Measurements from ENCODE around the gene LIMCH1. TPM values are rescaled to one million over a fixed set of nuclear protein-coding genes. Genes with fewer than 3 reads are reported as not detected.
"Not testable (repeated sequence)": the region's sequence is repeated elsewhere in the genome, so short reads cannot be mapped to it uniquely, and the experiment has no call there.

LIMCH1 gene
- total RNA-seq, 1 donor from 2014 or later = 113 TPM

- DNase-seq (ENCODE audit: low spot score) = no peak
Observed at GRCh38 chr4:41638866-41639265, 100.9 kb downstream of the LIMCH1 start.

GRCh38 chr4:41639291-41639690, 101.3 kb downstream of the LIMCH1 start:
- DNase-seq (ENCODE audit: low spot score) = no peak

- no peak for DNase-seq (ENCODE audit: low spot score)
Observed at GRCh38 chr4:41640906-41641305, 102.9 kb downstream of the LIMCH1 start.

GRCh38 chr4:41642746-41643145, 104.8 kb downstream of the LIMCH1 start:
- DNase-seq (ENCODE audit: low spot score) = not testable (repeated sequence)

GRCh38 chr4:41643331-41643730, 105.4 kb downstream of the LIMCH1 start:
- no peak for DNase-seq (ENCODE audit: low spot score)

DNA sequence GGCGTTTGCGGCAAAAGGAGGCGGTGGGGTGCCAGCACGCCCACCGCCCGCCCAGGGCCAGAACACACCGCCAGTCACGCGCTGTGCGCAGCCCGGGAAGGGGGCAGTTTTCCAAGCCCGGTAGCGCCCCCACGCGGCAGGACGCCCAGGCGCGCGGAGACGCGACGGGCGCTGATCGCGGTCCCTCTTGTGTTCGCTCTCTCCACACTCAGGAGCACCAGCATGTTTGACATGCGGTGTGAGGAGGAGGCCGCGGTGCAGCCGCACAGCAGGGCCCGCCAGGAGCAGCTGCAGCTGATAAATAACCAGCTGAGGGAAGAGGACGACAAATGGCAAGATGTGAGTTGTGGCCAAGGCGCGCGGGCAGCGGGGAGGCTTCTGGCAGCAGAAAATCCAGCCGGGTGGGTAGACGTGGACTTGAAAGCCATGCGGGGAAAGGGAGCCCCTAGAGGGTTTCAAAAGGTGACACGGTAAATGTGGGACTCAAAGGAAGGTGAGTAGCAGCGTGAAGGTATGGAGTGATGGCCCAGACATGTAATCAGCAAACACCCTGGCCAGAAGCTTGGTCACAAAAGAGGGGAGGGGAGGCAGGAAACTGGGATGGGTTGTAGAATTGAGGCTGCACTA, 106.4 kb downstream of the LIMCH1 start:
- no peak for DNase-seq (ENCODE audit: low spot score)

GRCh38 chr4:41644915-41645295, 106.9 kb downstream of the LIMCH1 start:
- no peak for DNase-seq (ENCODE audit: low spot score)

GRCh38 chr4:41645728-41646390, 107.9 kb downstream of the LIMCH1 start:
- DNase-seq (ENCODE audit: low spot score) = no peak

GRCh38 chr4:41646862-41647261, 108.9 kb downstream of the LIMCH1 start:
- no peak for DNase-seq (ENCODE audit: low spot score)

- DNase-seq (ENCODE audit: low spot score) = no peak
Observed at GRCh38 chr4:41647383-41647782, 109.4 kb downstream of the LIMCH1 start.

- DNase-seq (ENCODE audit: low spot score) = not testable (repeated sequence)
Observed at GRCh38 chr4:41651150-41651549, 113.2 kb downstream of the LIMCH1 start.

GRCh38 chr4:41652971-41653370, 115.0 kb downstream of the LIMCH1 start:
- no peak for DNase-seq (ENCODE audit: low spot score)

- no peak for DNase-seq (ENCODE audit: low spot score)
Observed at GRCh38 chr4:41653523-41653922, 115.6 kb downstream of the LIMCH1 start.

DNA sequence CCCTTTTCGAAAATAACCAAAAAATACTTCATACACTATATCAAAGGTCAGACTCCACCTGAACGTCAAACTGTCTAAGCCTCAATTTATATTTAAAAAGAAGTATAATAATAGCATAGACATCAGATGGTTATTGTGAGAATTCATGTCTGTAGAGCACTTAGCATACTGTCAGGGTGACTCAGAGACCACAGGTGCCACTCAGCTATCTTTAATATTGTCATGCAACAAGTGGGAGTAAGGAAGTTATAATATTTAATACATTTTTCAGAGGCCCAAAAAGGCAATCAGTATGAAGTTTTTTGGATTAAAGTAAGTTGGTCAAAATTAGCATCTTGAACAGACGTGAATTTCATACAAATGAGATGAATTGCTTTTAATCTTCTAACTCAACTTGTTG, 117.2 kb downstream of the LIMCH1 start:
- no peak for DNase-seq (ENCODE audit: low spot score)

GRCh38 chr4:41656106-41656505, 118.1 kb downstream of the LIMCH1 start:
- DNase-seq (ENCODE audit: low spot score) = no peak

- no peak for DNase-seq (ENCODE audit: low spot score)
Observed at GRCh38 chr4:41656572-41657520, 118.9 kb downstream of the LIMCH1 start.

- no peak for DNase-seq (ENCODE audit: low spot score)
Observed at GRCh38 chr4:41657561-41657960, 119.6 kb downstream of the LIMCH1 start.

DNA sequence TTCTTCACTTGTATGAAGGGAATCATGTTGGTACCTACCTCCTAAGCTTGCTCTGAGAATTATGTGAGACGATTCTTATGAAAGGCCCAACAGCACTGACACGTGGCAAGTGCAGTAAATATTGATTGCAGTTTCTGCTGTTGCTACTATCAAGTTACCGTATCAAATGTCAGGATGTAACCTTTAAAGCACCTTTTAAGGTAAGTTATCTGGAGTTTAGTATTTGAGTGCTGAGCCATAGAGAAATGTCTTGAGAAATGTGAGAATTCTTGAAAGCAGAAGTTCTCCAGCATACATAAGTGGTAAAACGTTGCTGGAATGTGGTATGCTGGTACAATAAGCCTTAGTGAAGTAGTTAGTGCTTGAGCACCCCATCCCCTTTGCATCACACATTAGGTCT, 120.2 kb downstream of the LIMCH1 start:
- DNase-seq (ENCODE audit: low spot score) = no peak

DNA sequence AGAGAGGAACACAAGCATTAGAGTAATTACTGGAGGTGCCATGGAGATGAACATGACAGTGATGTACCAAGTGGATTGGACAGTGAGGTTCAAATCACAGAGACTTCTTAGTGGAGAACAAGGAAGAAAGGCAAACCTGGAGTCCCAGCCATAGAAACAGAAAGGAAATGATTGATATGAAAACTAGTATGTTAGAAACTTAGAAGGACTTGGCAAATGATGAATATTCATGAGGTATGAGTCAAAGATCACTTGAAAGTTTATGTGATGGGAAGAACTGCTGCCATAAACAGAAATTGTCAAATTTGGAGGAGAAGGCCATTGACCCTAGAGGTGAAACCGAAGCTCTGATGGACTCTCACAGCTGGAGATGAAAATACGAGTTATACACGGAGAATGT, 122.4 kb downstream of the LIMCH1 start:
- DNase-seq (ENCODE audit: low spot score) = no peak

GRCh38 chr4:41661442-41662076, 123.6 kb downstream of the LIMCH1 start:
- no peak for DNase-seq (ENCODE audit: low spot score)

DNA sequence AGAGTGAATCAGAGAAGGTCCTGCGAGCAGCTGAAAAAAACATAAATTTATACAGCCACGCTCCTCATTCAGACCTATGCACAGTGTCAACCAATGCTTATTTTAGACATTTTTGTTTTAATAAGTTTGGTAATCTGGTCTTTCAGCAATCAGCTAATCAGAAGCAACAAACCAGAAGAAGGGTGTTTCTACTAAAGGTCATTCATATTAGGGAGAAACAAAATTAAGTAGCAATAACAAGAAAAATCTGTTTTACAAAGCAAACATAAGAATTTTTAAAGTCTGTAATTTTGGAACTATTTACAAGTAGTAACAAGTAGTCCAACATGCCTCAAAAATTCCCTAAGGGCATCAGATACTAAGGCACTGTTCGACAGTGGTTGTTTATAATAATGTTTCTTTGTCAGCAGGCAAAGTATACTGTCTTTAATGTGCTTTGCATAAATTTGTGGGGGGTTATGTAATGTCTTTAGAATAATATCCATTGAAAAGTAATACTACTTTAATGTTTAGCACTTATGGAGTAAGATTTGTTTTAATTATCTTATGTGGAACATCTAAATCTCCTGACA, 127.8 kb downstream of the LIMCH1 start:
- DNase-seq (ENCODE audit: low spot score) = no peak

All from mesenteric fat pad (tissue), 1 donor.